ENCODE data around the gene LBHD1. TPM values are rescaled to one million over a fixed set of nuclear protein-coding genes. Genes with fewer than 3 reads are reported as not detected.

The LBHD1 gene
- total RNA-seq, 1 experiment from 2014 or later = 10.4 TPM

- H4K20me1 ChIP-seq (ENCODE audit: control insufficient read depth, insufficient read depth, insufficient read length) = no peaks in the 10 kb centered on the region
- no peak overlapping the region for H3T11ph ChIP-seq (ENCODE audit: low read length)
- WGBS (ENCODE audit: extremely low coverage, insufficient read length, low lambda C conversion rate) = no CpG with 5 or more reads among the region's 11 CpGs
- no peak overlapping the region for H3K18ac ChIP-seq (ENCODE audit: insufficient read length, low read depth, low read length)
- no peak for DNase-seq
- no peak overlapping the region for H2AFZ ChIP-seq (ENCODE audit: low read length)
- no peaks in the 10 kb centered on the region for H3K27me3 ChIP-seq (ENCODE audit: insufficient read depth, low read length)
- H3K9ac ChIP-seq (ENCODE audit: extremely low read depth, insufficient read length, low read length) = no peak overlapping the region
- no peak overlapping the region for H3K56ac ChIP-seq (ENCODE audit: insufficient read length, low read depth, low read length)
- no peaks in the 10 kb centered on the region for H3K79me2 ChIP-seq (ENCODE audit: insufficient read depth, low read length)
- H3K27ac ChIP-seq (ENCODE audit: insufficient read length, low read depth, low read length) = no peak overlapping the region
- H2BK5ac ChIP-seq (ENCODE audit: insufficient read length, low read length) = no peak overlapping the region
- no peak overlapping the region for H3K4ac ChIP-seq (ENCODE audit: low read depth, low read length)
- no peak overlapping the region for H3K23ac ChIP-seq (ENCODE audit: insufficient read length, low read depth, low read length)
- no peak overlapping the region for H4K91ac ChIP-seq (ENCODE audit: insufficient read length, low read depth, low read length)
- Mint-ChIP-seq H3K27me3 (ENCODE audit: low read depth) (no peaks in the 10 kb centered on the region), H3K9me3 (no peaks in the 10 kb centered on the region), H3K4me1 (peaks cover 8 to 33% of the 10 kb centered on the region in 2 experiments; a peak in 3 of 4 replicates), H3K36me3 (ENCODE audit: insufficient read depth in 1 of 3, low read depth in 3 of 3) (peaks cover 61 to 96% (median 94%) of the 10 kb centered on the region in 3 experiments), H3K4me3 (no peak overlapping the region), H3K27ac (peak overlapping the region in 2 of 3 experiments; percentile 21; a peak in 3 of 7 replicates)
- no peak overlapping the region for H4K5ac ChIP-seq (ENCODE audit: insufficient read length, low read depth, low read length)
- TF ChIP-seq CTCF (conservative IDR thresholded peaks at IDR 0.05) = no peak
- no peak overlapping the region for H2BK15ac ChIP-seq (ENCODE audit: low read depth, low read length)
- no peak overlapping the region for H2BK12ac ChIP-seq (ENCODE audit: insufficient read length, low read depth, low read length)
- H3K79me1 ChIP-seq (ENCODE audit: insufficient read depth, low read depth, low read length, poor library complexity, severe bottlenecking) = peaks cover 2% of the 10 kb centered on the region
- H3K4me2 ChIP-seq (ENCODE audit: insufficient read depth, insufficient read length, low read length) = no peak overlapping the region
- H3K4me1 ChIP-seq (ENCODE audit: insufficient read depth, low read length) = no peaks in the 10 kb centered on the region
- no peak overlapping the region for H4K8ac ChIP-seq (replicated peaks; ENCODE audit: insufficient read length, low read depth, low read length)
- no peak overlapping the region for H2BK120ac ChIP-seq (ENCODE audit: low read depth, low read length, poor library complexity, severe bottlenecking)
- H3K9me3 ChIP-seq (ENCODE audit: control insufficient read depth, low read depth, low read length) = no peaks in the 10 kb centered on the region
- H3K23me2 ChIP-seq (ENCODE audit: insufficient read length, low read depth, low read length, poor library complexity, severe bottlenecking) = no peaks in the 10 kb centered on the region
- H2BK20ac ChIP-seq (ENCODE audit: low read depth, low read length, poor library complexity, severe bottlenecking) = no peak overlapping the region
- H2AK5ac ChIP-seq (ENCODE audit: insufficient read length, low read length) = no peak overlapping the region
- no peak overlapping the region for H3K14ac ChIP-seq (ENCODE audit: insufficient read depth, low read length)
Observed at GRCh38 chr11:62716816-62717215, 44.7 kb upstream of the LBHD1 start.

All from H9 (cell line).